KMS-11 (cell line): Measurements from ENCODE around the gene LPCAT3.

Experiments
- H2AFZ ChIP-seq: fragments of 200-600 bp; sonication (generic); 2 replicates; pipeline ENCODE4 v1.6.1; 2016; ENCODE audit warnings: antibody characterized with exemption, mixed run types, low read depth
- H3K27ac ChIP-seq: fragments of 200-600 bp; sonication (generic); 2 replicates; pipeline ENCODE4 v1.6.1; 2016; ENCODE audit warnings: mild to moderate bottlenecking, mixed run types
- H3K27me3 ChIP-seq: fragments of 200-600 bp; sonication (generic); 2 replicates; pipeline ENCODE4 v1.6.1; 2017; ENCODE audit warnings: mild to moderate bottlenecking, low read depth, mixed run types, moderate library complexity; ENCODE audit not compliant: insufficient read depth
- H3K36me3 ChIP-seq: fragments of 200-600 bp; sonication (generic); 2 replicates; pipeline ENCODE4 v1.6.1; 2017; ENCODE audit warnings: mild to moderate bottlenecking, mixed run types; ENCODE audit not compliant: insufficient read depth
- H3K4me1 ChIP-seq: fragments of 200-600 bp; sonication (generic); 2 replicates; pipeline ENCODE4 v1.6.1; 2016; ENCODE audit warnings: mild to moderate bottlenecking, low read depth, mixed run types; ENCODE audit not compliant: poor library complexity, severe bottlenecking
- H3K4me2 ChIP-seq: fragments of 200-600 bp; sonication (generic); 2 replicates; pipeline ENCODE4 v1.7.0; 2016; ENCODE audit warnings: mild to moderate bottlenecking, mixed run types
- H3K4me3 ChIP-seq: fragments of 200-600 bp; sonication (generic); IDR thresholded peaks from 2 replicates; pipeline ENCODE4 v1.6.1; 2017; ENCODE audit warnings: low read depth, low read length, mixed read lengths; ENCODE audit not compliant: insufficient read depth
- H3K79me2 ChIP-seq: fragments of 200-600 bp; sonication (generic); 2 replicates; pipeline ENCODE4 v1.6.1; 2016; ENCODE audit warnings: low read depth, mixed run types; ENCODE audit not compliant: insufficient read depth
- H3K9ac ChIP-seq: fragments of 200-600 bp; sonication (generic); 2 replicates; pipeline ENCODE4 v1.6.1; 2016; ENCODE audit warnings: mild to moderate bottlenecking, mixed run types
- H4K20me1 ChIP-seq: fragments of 200-600 bp; sonication (generic); 2 replicates; pipeline ENCODE4 v1.6.1; 2016; ENCODE audit warnings: mild to moderate bottlenecking, mixed run types; ENCODE audit not compliant: insufficient read depth
- CTCF ChIP-seq: fragments of 200-600 bp; sonication (generic); conservative IDR thresholded peaks from 2 replicates; pipeline ENCODE4 v1.6.1; 2017; ENCODE audit warnings: low read depth, mild to moderate bottlenecking, antibody characterized with exemption, low read length, moderate library complexity, mixed read lengths

The LPCAT3 gene

DNA sequence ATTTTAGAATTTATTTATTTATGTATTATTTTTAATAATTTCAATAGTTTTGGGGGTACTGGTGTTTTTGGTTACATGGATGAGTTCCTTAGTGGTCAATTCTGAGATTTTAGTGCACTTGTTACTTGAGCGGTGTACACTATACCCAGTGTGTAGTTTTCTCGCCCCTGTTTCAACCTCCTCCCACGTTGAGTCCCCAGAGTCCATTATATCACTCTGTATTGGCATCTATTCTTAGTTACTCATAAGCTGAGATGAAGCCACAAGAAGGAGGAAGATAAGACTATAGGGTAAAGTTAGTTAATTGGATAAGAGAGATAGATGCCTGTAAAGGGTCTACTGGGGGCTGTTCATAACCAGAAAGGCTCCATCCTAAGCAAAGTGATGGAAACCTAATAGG, 46.2 kb upstream of the LPCAT3 start:
- no peaks in the 10 kb centered on the region for H3K79me2 ChIP-seq
- no peaks in the 10 kb centered on the region for H3K27me3 ChIP-seq
- no peaks in the 10 kb centered on the region for H3K36me3 ChIP-seq
- H3K9ac ChIP-seq, result no peak overlapping the region
- no peak for TF ChIP-seq CTCF
- no peaks in the 10 kb centered on the region for H4K20me1 ChIP-seq
- H3K4me2 ChIP-seq, result no peak overlapping the region
- H3K4me1 ChIP-seq, result no peaks in the 10 kb centered on the region
- no peak overlapping the region for H3K27ac ChIP-seq
- H3K4me3 ChIP-seq, result no peak overlapping the region
- no peak overlapping the region for H2AFZ ChIP-seq

DNA sequence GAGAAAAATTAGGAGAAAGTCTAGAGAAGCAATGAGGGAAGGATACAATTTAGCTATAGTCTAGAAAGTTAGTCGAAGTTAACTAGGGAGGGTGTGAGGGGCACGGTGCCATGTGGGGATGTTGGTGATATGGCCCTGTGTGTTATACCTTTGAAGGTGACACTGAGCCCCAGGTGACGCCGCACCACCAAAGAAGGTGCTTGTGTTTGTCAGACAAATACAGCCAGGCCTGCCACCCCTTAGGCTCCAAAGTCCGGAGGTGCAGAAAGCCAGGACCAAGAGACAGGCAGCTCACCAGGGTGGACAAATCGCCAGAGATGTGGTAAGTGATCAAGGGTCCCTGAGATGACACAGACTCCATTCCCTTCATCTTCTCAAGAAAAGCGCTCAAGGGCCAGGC, 43.3 kb upstream of the LPCAT3 start:
- TF ChIP-seq CTCF, result no peak
- H3K27me3 ChIP-seq, result no peaks in the 10 kb centered on the region
- H3K27ac ChIP-seq, result no peak overlapping the region
- H3K4me2 ChIP-seq, result no peak overlapping the region
- no peak overlapping the region for H3K9ac ChIP-seq
- H2AFZ ChIP-seq, result no peak overlapping the region
- H3K79me2 ChIP-seq, result no peaks in the 10 kb centered on the region
- H3K4me3 ChIP-seq, result no peak overlapping the region
- H4K20me1 ChIP-seq, result no peaks in the 10 kb centered on the region
- no peaks in the 10 kb centered on the region for H3K36me3 ChIP-seq
- no peaks in the 10 kb centered on the region for H3K4me1 ChIP-seq

- Histone ChIP-seq H3K4me2 (no peak overlapping the region), H2AFZ (no peak overlapping the region), H3K9ac (no peak overlapping the region)
Measured at GRCh38 chr12:7061138-7061537, 42.9 kb upstream of the LPCAT3 start.

GRCh38 chr12:7060353-7060954, 42.2 kb upstream of the LPCAT3 start, which contains the start of gene C1S:
C1S (plus strand) TSS chr12:7060718; CDS start chr12:7061913, 1,195 bp downstream.
- Histone ChIP-seq H3K9ac (no peak within 1 kb of the TSS), H3K36me3 (no peaks in the 10 kb centered on the region), H3K4me3 (no peak within 1 kb of the TSS), H3K79me2 (no peaks in the 10 kb centered on the region), H3K27ac (no peak within 1 kb of the TSS), H2AFZ (no peak within 1 kb of the TSS), H4K20me1 (no peaks in the 10 kb centered on the region), H3K4me1 (no peaks in the 10 kb centered on the region), H3K27me3 (no peaks in the 10 kb centered on the region), H3K4me2 (no peak within 1 kb of the TSS)
- no peak for TF ChIP-seq CTCF

More at GRCh38 chr12:7061138-7061537, 42.9 kb upstream of the LPCAT3 start:
- no peak for TF ChIP-seq CTCF
- H4K20me1 ChIP-seq, result no peaks in the 10 kb centered on the region
- H3K36me3 ChIP-seq, result no peaks in the 10 kb centered on the region
- H3K27ac ChIP-seq, result no peak overlapping the region
- no peaks in the 10 kb centered on the region for H3K4me1 ChIP-seq
- H3K4me3 ChIP-seq, result no peak overlapping the region
- H3K27me3 ChIP-seq, result no peaks in the 10 kb centered on the region
- no peaks in the 10 kb centered on the region for H3K79me2 ChIP-seq
